Activated naive CD4-positive, alpha-beta T cell treated with anti-CD3 and anti-CD28 coated beads, Interleukin-2, amount 10 ng/mL, durations not matched to agents 7 days and 5 days (primary cell): ENCODE data around the gene ZNF518B.

ENCODE experiments used
- CTCF ChIA-PET: fragments of 350-600 bp; sonication (Branson Sonifier 250); formaldehyde crosslinking; loops from one replicate; lab custom pipeline; 2021; ENCODE audit warnings: antibody characterized with exemption; lab: Charles Lee
- DNase-seq: peaks from one replicate; pipeline ENCODE4 v3.0.0-alpha.2; 2020
- H3K27ac Mint-ChIP-seq: one replicate; pipeline ENCODE4 v1.8.0; 2021; ENCODE audit warnings: mild to moderate bottlenecking, moderate library complexity, mixed read lengths
- H3K27me3 Mint-ChIP-seq: one replicate; pipeline ENCODE4 v1.8.0; 2021; ENCODE audit warnings: mild to moderate bottlenecking, mixed read lengths
- H3K36me3 Mint-ChIP-seq: one replicate; pipeline ENCODE4 v1.8.0; 2021; ENCODE audit warnings: mixed read lengths
- H3K4me1 Mint-ChIP-seq: one replicate; pipeline ENCODE4 v1.8.0; 2021; ENCODE audit warnings: mixed read lengths
- H3K4me3 Mint-ChIP-seq: one replicate; pipeline ENCODE4 v1.8.0; 2021; ENCODE audit warnings: mild to moderate bottlenecking, moderate library complexity, mixed read lengths
- H3K9me3 Mint-ChIP-seq: one replicate; pipeline ENCODE4 v1.8.0; 2021; ENCODE audit warnings: mixed read lengths

Gene ZNF518B

GRCh38 chr4:10457255-10457801, at the start of gene ZNF518B:
Gene ZNF518B, minus strand, starts transcription at chr4:10457426. Its CDS starts 11,098 bp downstream, at chr4:10446328.
- Mint-ChIP-seq H3K27ac (peak within 1 kb of the TSS; percentile 87), H3K4me1 (peaks cover 46% of the 10 kb centered on the region), H3K4me3 (peak within 1 kb of the TSS; percentile 85), H3K27me3 (peaks cover 33% of the 10 kb centered on the region), H3K36me3 (peaks cover 37% of the 10 kb centered on the region), H3K9me3 (no peaks in the 10 kb centered on the region)
- DNase-seq, result peak; percentile 82
- CTCF ChIA-PET, result interaction anchor here (0.8 to 1.7 kb wide), 5 partner anchors 13 to 299 kb away, joined by 3 to 7 read pairs (median 4); no protein-coding TSS in a partner anchor

- no peak for DNase-seq
- Mint-ChIP-seq H3K27me3 (no peaks in the 10 kb centered on the region), H3K4me3 (no peak overlapping the region), H3K36me3 (no peaks in the 10 kb centered on the region), H3K4me1 (peaks cover 4% of the 10 kb centered on the region), H3K9me3 (peaks cover 12% of the 10 kb centered on the region), H3K27ac (no peak overlapping the region)
- CTCF ChIA-PET, result no interaction called here
These were observed 48.9 kb upstream of the ZNF518B start for GRCh38 chr4:10506077-10506476.

GRCh38 chr4:10504570-10505179, 47.4 kb upstream of the ZNF518B start:
- no peak overlapping the region for H3K4me3 Mint-ChIP-seq
- H3K36me3 Mint-ChIP-seq, result no peaks in the 10 kb centered on the region
- peaks cover 12% of the 10 kb centered on the region for H3K9me3 Mint-ChIP-seq
- H3K27ac Mint-ChIP-seq, result no peak overlapping the region
- H3K4me1 Mint-ChIP-seq, result peaks cover 4% of the 10 kb centered on the region
- CTCF ChIA-PET, result no interaction called here
- DNase-seq, result no peak
- H3K27me3 Mint-ChIP-seq, result no peaks in the 10 kb centered on the region

GRCh38 chr4:10502717-10503116, 45.5 kb upstream of the ZNF518B start:
- no peak for DNase-seq
- no peaks in the 10 kb centered on the region for H3K36me3 Mint-ChIP-seq
- peaks cover 10% of the 10 kb centered on the region for H3K9me3 Mint-ChIP-seq
- no peak overlapping the region for H3K4me3 Mint-ChIP-seq
- peaks cover 4% of the 10 kb centered on the region for H3K4me1 Mint-ChIP-seq
- H3K27ac Mint-ChIP-seq, result no peak overlapping the region
- H3K27me3 Mint-ChIP-seq, result no peaks in the 10 kb centered on the region
- CTCF ChIA-PET, result no interaction called here

- CTCF ChIA-PET, result no interaction called here
- Mint-ChIP-seq H3K9me3 (peaks cover 3% of the 10 kb centered on the region), H3K27ac (no peak overlapping the region), H3K27me3 (no peaks in the 10 kb centered on the region), H3K4me3 (no peak overlapping the region), H3K4me1 (no peaks in the 10 kb centered on the region), H3K36me3 (no peaks in the 10 kb centered on the region)
- DNase-seq, result no peak
These were observed 43.5 kb upstream of the ZNF518B start for GRCh38 chr4:10500776-10501175.

GRCh38 chr4:10496200-10496599, 39.0 kb upstream of the ZNF518B start:
- DNase-seq, result no peak
- CTCF ChIA-PET, result interaction anchor here (0.5 kb wide), 1 partner anchor 114 kb away, joined by 3 read pairs; no protein-coding TSS in a partner anchor
- Mint-ChIP-seq H3K27me3 (peaks cover 6% of the 10 kb centered on the region), H3K4me1 (no peaks in the 10 kb centered on the region), H3K36me3 (no peaks in the 10 kb centered on the region), H3K27ac (no peak overlapping the region), H3K4me3 (no peak overlapping the region), H3K9me3 (no peaks in the 10 kb centered on the region)

- no peak for DNase-seq
- Mint-ChIP-seq H3K4me3 (no peak overlapping the region), H3K27ac (no peak overlapping the region), H3K4me1 (no peaks in the 10 kb centered on the region), H3K9me3 (no peaks in the 10 kb centered on the region), H3K36me3 (no peaks in the 10 kb centered on the region), H3K27me3 (peaks cover 6% of the 10 kb centered on the region)
- CTCF ChIA-PET, result interaction anchor here (0.5 kb wide), 1 partner anchor 115 kb away, joined by 3 read pairs; no protein-coding TSS in a partner anchor
These were observed 38.4 kb upstream of the ZNF518B start for GRCh38 chr4:10495651-10496050.

GRCh38 chr4:10492464-10492863, 35.2 kb upstream of the ZNF518B start:
- H3K4me3 Mint-ChIP-seq, result no peak overlapping the region
- CTCF ChIA-PET, result interaction anchor here (0.9 kb wide), 1 partner anchor 57 kb away, joined by 3 read pairs; no protein-coding TSS in a partner anchor

GRCh38 chr4:10491401-10491800, 34.2 kb upstream of the ZNF518B start:
- CTCF ChIA-PET, result no interaction called here
- H3K4me3 Mint-ChIP-seq, result no peak overlapping the region

More at GRCh38 chr4:10492464-10492863, 35.2 kb upstream of the ZNF518B start:
- DNase-seq, result no peak
- no peaks in the 10 kb centered on the region for H3K9me3 Mint-ChIP-seq
- no peak overlapping the region for H3K27ac Mint-ChIP-seq
- peaks cover 11% of the 10 kb centered on the region for H3K27me3 Mint-ChIP-seq
- peaks cover 4% of the 10 kb centered on the region for H3K4me1 Mint-ChIP-seq
- no peaks in the 10 kb centered on the region for H3K36me3 Mint-ChIP-seq

GRCh38 chr4:10490996-10491395, 33.8 kb upstream of the ZNF518B start:
- H3K4me3 Mint-ChIP-seq, result no peak overlapping the region
- CTCF ChIA-PET, result no interaction called here
- H3K27ac Mint-ChIP-seq, result no peak overlapping the region
- no peaks in the 10 kb centered on the region for H3K36me3 Mint-ChIP-seq
- DNase-seq, result no peak
- no peaks in the 10 kb centered on the region for H3K9me3 Mint-ChIP-seq
- H3K4me1 Mint-ChIP-seq, result peaks cover 4% of the 10 kb centered on the region
- H3K27me3 Mint-ChIP-seq, result peaks cover 14% of the 10 kb centered on the region

More at GRCh38 chr4:10491401-10491800, 34.2 kb upstream of the ZNF518B start:
- peaks cover 4% of the 10 kb centered on the region for H3K4me1 Mint-ChIP-seq
- no peak for DNase-seq
- no peak overlapping the region for H3K27ac Mint-ChIP-seq
- no peaks in the 10 kb centered on the region for H3K36me3 Mint-ChIP-seq
- H3K9me3 Mint-ChIP-seq, result no peaks in the 10 kb centered on the region
- H3K27me3 Mint-ChIP-seq, result peaks cover 14% of the 10 kb centered on the region

GRCh38 chr4:10482913-10483312, 25.7 kb upstream of the ZNF518B start:
- Mint-ChIP-seq H3K9me3 (no peaks in the 10 kb centered on the region), H3K27me3 (peaks cover 10% of the 10 kb centered on the region), H3K27ac (no peak overlapping the region), H3K4me3 (no peak overlapping the region), H3K36me3 (no peaks in the 10 kb centered on the region), H3K4me1 (no peaks in the 10 kb centered on the region)
- CTCF ChIA-PET, result no interaction called here
- DNase-seq, result no peak

GRCh38 chr4:10480616-10481015, 23.4 kb upstream of the ZNF518B start:
- no peaks in the 10 kb centered on the region for H3K36me3 Mint-ChIP-seq
- no peaks in the 10 kb centered on the region for H3K9me3 Mint-ChIP-seq
- H3K27me3 Mint-ChIP-seq, result peaks cover 3% of the 10 kb centered on the region
- DNase-seq, result no peak
- H3K4me1 Mint-ChIP-seq, result no peaks in the 10 kb centered on the region
- no peak overlapping the region for H3K27ac Mint-ChIP-seq
- CTCF ChIA-PET, result no interaction called here
- no peak overlapping the region for H3K4me3 Mint-ChIP-seq

GRCh38 chr4:10478621-10479020, 21.4 kb upstream of the ZNF518B start:
- CTCF ChIA-PET, result no interaction called here
- no peaks in the 10 kb centered on the region for H3K36me3 Mint-ChIP-seq
- no peaks in the 10 kb centered on the region for H3K4me1 Mint-ChIP-seq
- no peak for DNase-seq
- H3K27me3 Mint-ChIP-seq, result peaks cover 3% of the 10 kb centered on the region
- no peaks in the 10 kb centered on the region for H3K9me3 Mint-ChIP-seq
- H3K27ac Mint-ChIP-seq, result no peak overlapping the region
- H3K4me3 Mint-ChIP-seq, result no peak overlapping the region

GRCh38 chr4:10470505-10470904, 13.3 kb upstream of the ZNF518B start:
- CTCF ChIA-PET, result no interaction called here

GRCh38 chr4:10466161-10466560, 8.9 kb upstream of the ZNF518B start:
- CTCF ChIA-PET, result interaction anchor here (1.3 kb wide), 1 partner anchor 306 kb away, joined by 3 read pairs; no protein-coding TSS in a partner anchor
- Mint-ChIP-seq H3K36me3 (no peaks in the 10 kb centered on the region), H3K9me3 (no peaks in the 10 kb centered on the region), H3K4me3 (no peak overlapping the region), H3K4me1 (peaks cover 6% of the 10 kb centered on the region), H3K27ac (no peak overlapping the region), H3K27me3 (peaks cover 29% of the 10 kb centered on the region)
- no peak for DNase-seq

More at GRCh38 chr4:10470505-10470904, 13.3 kb upstream of the ZNF518B start:
- DNase-seq, result no peak
- Mint-ChIP-seq H3K4me1 (no peaks in the 10 kb centered on the region), H3K27ac (no peak overlapping the region), H3K27me3 (peaks cover 5% of the 10 kb centered on the region), H3K36me3 (no peaks in the 10 kb centered on the region), H3K9me3 (no peaks in the 10 kb centered on the region), H3K4me3 (no peak overlapping the region)
